Keratinocyte (primary cell): ENCODE data around the gene GRAMD2B. TPM values are rescaled to one million over a fixed set of nuclear protein-coding genes. Genes with fewer than 3 reads are reported as not detected.

Source experiments
- DNase-seq: peaks from one replicate; pipeline ENCODE4 v3.0.0-alpha.2; 2011; ENCODE audit warnings: low read depth, missing footprints, low spot score
- FAIRE-seq: peaks from 2 replicates; lab custom pipeline; 2011; peaks lifted over from hg19 to GRCh38; lab: Jason Lieb, UNC
- H2AFZ ChIP-seq: 2 replicates; pipeline ENCODE4 v1.6.0; 2012; ENCODE audit warnings: low read length, control low read depth, inconsistent platforms; ENCODE audit not compliant: control insufficient read depth
- H3K27ac ChIP-seq: 2 replicates; pipeline ENCODE4 v1.5.1; 2011; ENCODE audit warnings: low read length; ENCODE audit not compliant: control insufficient read depth, insufficient read depth
- H3K27me3 ChIP-seq: 3 replicates; pipeline ENCODE4 v1.6.0; 2011; ENCODE audit warnings: low read length; ENCODE audit not compliant: control insufficient read depth, insufficient read depth; ENCODE audit errors: extremely low read depth
- H3K36me3 ChIP-seq, 2 experiments: 2 replicates in 1 of 2; 3 replicates in 1 of 2; pipeline ENCODE4 v1.5.1; 2011; ENCODE audit warnings: low read length in 2 of 2, mild to moderate bottlenecking in 1 of 2; ENCODE audit not compliant: control insufficient read depth in 2 of 2, insufficient read depth in 2 of 2; ENCODE audit errors: extremely low read depth in 1 of 2
- H3K4me1 ChIP-seq: 3 replicates; pipeline ENCODE4 v1.5.1; 2011; ENCODE audit warnings: low read length; ENCODE audit not compliant: control insufficient read depth, insufficient read depth; ENCODE audit errors: extremely low read depth
- H3K4me2 ChIP-seq: 3 replicates; pipeline ENCODE4 v1.6.0; 2011; ENCODE audit warnings: low read depth, low read length; ENCODE audit not compliant: control insufficient read depth, insufficient read depth; ENCODE audit errors: extremely low read depth
- H3K4me3 ChIP-seq, 3 experiments: fragments of 200-600 bp in 1 of 3; sonication (generic) in 1 of 3; 2 replicates in 2 of 3; 3 replicates in 1 of 3; pipeline ENCODE4 v1.5.1; 2011 to 2016; ENCODE audit warnings: low read length in 3 of 3, mild to moderate bottlenecking in 3 of 3, control low read depth in 2 of 3, inconsistent platforms in 1 of 3, low read depth in 1 of 3, mixed read lengths in 1 of 3, mixed run types in 1 of 3, moderate library complexity in 1 of 3; ENCODE audit not compliant: control insufficient read depth in 2 of 3, insufficient read depth in 2 of 3; ENCODE audit errors: extremely low read depth in 1 of 3
- H3K79me2 ChIP-seq: 2 replicates; pipeline ENCODE4 v1.6.0; 2012; ENCODE audit warnings: low read length; ENCODE audit not compliant: control insufficient read depth, insufficient read depth
- H3K9ac ChIP-seq: 3 replicates; pipeline ENCODE4 v1.6.0; 2011; ENCODE audit warnings: low read length; ENCODE audit not compliant: control insufficient read depth, insufficient read depth; ENCODE audit errors: extremely low read depth
- H3K9me1 ChIP-seq: 3 replicates; pipeline ENCODE4 v1.6.0; 2011; ENCODE audit warnings: low read length; ENCODE audit not compliant: control insufficient read depth, insufficient read depth; ENCODE audit errors: extremely low read depth
- H3K9me3 ChIP-seq: 2 replicates; pipeline ENCODE4 v1.5.1; 2012; ENCODE audit warnings: low read depth, low read length; ENCODE audit not compliant: control insufficient read depth
- H4K20me1 ChIP-seq: 3 replicates; pipeline ENCODE4 v1.6.0; 2011; ENCODE audit warnings: low read length; ENCODE audit not compliant: control insufficient read depth, insufficient read depth; ENCODE audit errors: extremely low read depth
- CTCF ChIP-seq, 3 experiments: IDR thresholded peaks in 1 of 3; conservative IDR thresholded peaks in 1 of 3; optimal IDR thresholded peaks in 1 of 3; 2 replicates in 2 of 3; 3 replicates in 1 of 3; pipeline versions ENCODE3 to v1.5.1; 2011; ENCODE audit warnings: low read length in 3 of 3, mild to moderate bottlenecking in 3 of 3, moderate library complexity in 2 of 3, control low read depth in 1 of 3, inconsistent platforms in 1 of 3; ENCODE audit not compliant: insufficient read depth in 2 of 3; ENCODE audit errors: extremely low read depth in 1 of 3
- EZH2 ChIP-seq: IDR thresholded peaks from one replicate; pipeline ENCODE4 v1.6.1; 2012; ENCODE audit warnings: inconsistent platforms, mild to moderate bottlenecking, low read length, moderate library complexity
- dilution Hi-C: fragments of 300-500 bp; cut with MboI; formaldehyde crosslinking; loops from one replicate; pipeline ENCODE4 v1.7.0; 2020; ENCODE audit warnings: low sequenced_read_pairs; ENCODE audit not compliant: extremely low pct_ligation_motif_present
- polyA plus RNA-seq, 5 experiments: library from polyadenylated mRNA; depleted of rRNA in 3 of 5; stranded (reverse) in 3 of 5; stranded (forward) in 1 of 5; unstranded in 1 of 5; fragments of >200 nt; gene quantifications; 1 replicate in 1 of 5; 2 replicates in 3 of 5; 3 replicates in 1 of 5; pipeline versions ENCODE4 v1.2.1 to v1.2.3, GENCODE V29; 2011 to 2012; ENCODE audit warnings: missing spikeins in 2 of 5, low read depth in 1 of 5, low replicate concordance in 1 of 5

Gene GRAMD2B
- polyA plus RNA-seq, 1 donor (not counting 4 experiments of a cell fraction or from before 2014, with no cell fraction given), result 45.9 TPM

GRCh38 chr5:126543660-126544059 is 120.5 kb downstream of the GRAMD2B start:
- Histone ChIP-seq H3K27ac (no peak overlapping the region), H3K9me3 (no peaks in the 10 kb centered on the region), H3K27me3 (no peaks in the 10 kb centered on the region), H3K9ac (no peak overlapping the region), H3K4me3 (no peak overlapping the region), H3K4me2 (no peak overlapping the region), H3K4me1 (peaks cover 4% of the 10 kb centered on the region), H3K36me3 (peaks cover 9 to 13% of the 10 kb centered on the region in 2 experiments), H4K20me1 (no peaks in the 10 kb centered on the region), H2AFZ (no peak overlapping the region), H3K79me2 (no peaks in the 10 kb centered on the region), H3K9me1 (no peaks in the 10 kb centered on the region)
- FAIRE-seq, result no peak
- dilution Hi-C loops, result loop anchor here (10.0 kb wide), 1 partner anchor 199 kb away; no protein-coding TSS in a partner anchor
- DNase-seq, result no peak
- TF ChIP-seq CTCF (optimal IDR thresholded peaks at IDR 0.05 in 1 of 3, IDR thresholded peaks at IDR 0.05 in 1 of 3, conservative IDR thresholded peaks at IDR 0.05 in 1 of 3; ENCODE audit: extremely low read depth in 1 of 3, insufficient read depth in 2 of 3, low read length in 3 of 3) (no peak), EZH2 (no peak)

Other genes with a start within 250 kb of the GRAMD2B start
- gene ALDH7A1, start 171.8 kb downstream of the GRAMD2B start, polyA plus RNA-seq, result 116 to 183 TPM (median 130 TPM) in 3 replicates
- 42.7 to 86.4 TPM (median 63.0 TPM) in 3 replicates for gene PHAX, start 177.5 kb downstream of the GRAMD2B start, polyA plus RNA-seq